NCI-H2029 (cell line): ENCODE results near the gene PRR7.

Experiments used
- DNase-seq: peaks from one replicate; lab custom pipeline; 2025; lab: John Stamatoyannopoulos, UW

The PRR7 gene

GRCh38 chr5:177435847-177436536, 10.6 kb upstream of the PRR7 start:
- DNase-seq, result no peak

- DNase-seq, result no peak
Measured at GRCh38 chr5:177437623-177438022, 9.0 kb upstream of the PRR7 start.

- DNase-seq, result no peak
Measured at GRCh38 chr5:177438468-177438867, 8.1 kb upstream of the PRR7 start.

GRCh38 chr5:177439518-177440053, 7.0 kb upstream of the PRR7 start:
- DNase-seq, result no peak

GRCh38 chr5:177440211-177440989, 6.2 kb upstream of the PRR7 start:
- DNase-seq, result no peak

DNA sequence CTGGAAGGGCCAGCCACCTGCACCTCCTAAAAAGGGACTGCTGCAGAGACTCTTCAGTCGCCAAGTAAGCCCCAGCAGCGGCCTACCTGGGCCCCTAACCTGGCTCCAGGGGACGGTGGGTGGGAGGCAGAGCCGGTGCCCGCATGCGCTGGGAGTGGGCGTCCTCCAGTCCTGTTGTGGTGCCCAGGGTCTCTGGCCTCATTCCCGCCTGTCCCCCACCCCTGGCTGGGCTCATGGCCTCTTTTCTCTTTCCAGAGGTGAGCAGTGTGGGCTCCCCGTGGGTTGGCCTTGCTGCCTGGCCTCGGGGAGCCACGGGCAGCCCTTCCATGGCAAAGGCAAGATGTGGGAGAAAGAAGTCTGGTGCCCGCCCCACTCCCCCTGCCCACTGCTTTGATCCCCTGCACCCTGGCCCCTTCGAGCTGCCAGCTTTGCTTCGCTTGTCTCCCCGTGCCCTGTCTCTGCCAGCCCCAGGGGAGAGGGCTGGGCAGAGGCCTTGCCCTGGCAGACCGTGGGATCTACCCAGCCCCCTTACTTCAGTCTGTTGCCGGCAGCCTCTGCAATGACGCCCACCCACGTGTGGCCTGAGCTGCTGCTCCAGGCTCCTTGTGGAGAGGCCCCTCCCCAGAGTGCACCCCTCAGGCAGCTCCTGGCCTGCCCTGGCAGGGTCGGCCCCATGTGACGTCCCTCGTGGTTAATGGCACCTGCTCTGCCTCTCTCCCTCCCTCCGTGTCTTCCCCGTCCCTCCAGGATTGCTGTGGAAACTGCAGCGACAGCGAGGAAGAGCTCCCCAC, 5.4 kb upstream of the PRR7 start:
- DNase-seq, result no peak

DNA sequence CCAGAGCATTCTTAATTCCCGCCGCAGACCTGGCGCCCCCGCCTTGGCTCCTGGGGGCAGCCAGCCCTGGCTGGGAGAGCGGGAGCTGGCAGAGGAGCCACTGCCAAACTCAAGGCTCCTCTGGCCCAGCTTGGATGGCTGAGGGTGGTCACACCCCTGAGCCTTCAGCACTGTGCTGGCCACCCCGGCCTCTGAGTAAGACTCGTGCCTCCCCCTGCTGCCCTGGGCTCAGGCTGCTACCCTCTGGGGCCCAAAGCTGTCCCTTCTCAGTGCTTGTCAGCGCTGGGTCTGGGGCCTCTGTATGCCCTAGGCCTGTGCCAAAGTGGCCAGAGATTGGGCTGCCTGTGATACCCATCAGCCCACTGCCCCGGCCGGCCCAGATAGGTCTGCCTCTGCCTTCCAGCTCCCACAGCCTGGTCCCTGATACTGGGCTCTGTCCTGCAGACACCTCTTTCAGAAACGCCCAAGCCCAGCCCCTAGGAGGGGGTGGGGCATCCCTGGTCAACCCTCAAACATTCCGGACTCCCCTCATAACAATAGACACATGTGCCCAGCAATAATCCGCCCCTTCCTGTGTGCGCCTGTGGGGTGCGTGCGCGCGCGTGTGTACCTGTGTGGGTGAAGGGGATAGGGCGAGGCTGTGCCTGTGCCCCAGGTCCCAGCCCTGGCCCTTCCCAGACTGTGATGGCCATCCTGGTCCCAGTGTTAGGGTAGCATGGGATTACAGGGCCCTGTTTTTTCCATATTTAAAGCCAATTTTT, 4.4 kb upstream of the PRR7 start:
- no peak for DNase-seq

DNA sequence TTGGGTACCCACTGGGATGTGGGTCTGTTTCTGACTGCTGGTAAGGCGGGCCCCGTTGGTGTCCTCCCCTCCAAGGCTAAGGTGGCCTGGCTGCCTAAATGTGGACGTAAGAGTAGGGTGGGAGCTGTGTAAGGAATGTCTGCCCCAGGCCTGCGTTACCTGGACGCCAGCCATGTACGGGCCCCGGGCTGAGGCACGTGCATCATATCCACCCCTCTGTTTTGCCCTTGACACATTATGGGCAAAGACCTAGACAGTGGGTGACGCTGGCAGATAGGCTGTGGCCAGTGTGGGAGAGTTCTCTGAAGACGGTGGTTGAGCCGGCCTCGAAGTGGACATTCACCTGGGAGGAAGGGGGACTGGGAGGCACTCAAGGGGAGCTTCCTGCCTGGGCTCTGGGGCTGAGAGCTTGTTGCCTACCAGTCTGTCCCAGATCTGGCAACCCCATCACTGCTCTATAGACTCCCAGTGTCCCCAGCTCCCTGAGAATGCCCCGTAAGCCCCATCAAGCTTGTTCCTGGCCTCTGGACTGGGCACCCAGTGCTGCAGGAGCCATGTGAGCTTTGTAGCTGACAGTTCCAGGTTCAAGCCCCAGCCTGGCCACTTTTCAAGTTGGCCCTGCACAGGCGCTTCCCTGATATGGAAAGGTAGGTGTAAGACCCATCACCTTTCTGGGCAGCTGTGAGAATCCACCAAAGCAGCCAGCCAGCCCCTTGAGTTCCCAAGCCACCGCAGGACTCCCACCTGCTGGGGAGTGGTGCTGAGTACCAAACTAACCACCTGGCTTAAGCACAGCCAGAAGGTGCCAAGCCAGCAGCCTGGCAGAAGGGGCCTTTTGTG, 3.2 kb upstream of the PRR7 start:
- no peak for DNase-seq

GRCh38 chr5:177444106-177445051, 2.2 kb upstream of the PRR7 start:
- no peak for DNase-seq

DNA sequence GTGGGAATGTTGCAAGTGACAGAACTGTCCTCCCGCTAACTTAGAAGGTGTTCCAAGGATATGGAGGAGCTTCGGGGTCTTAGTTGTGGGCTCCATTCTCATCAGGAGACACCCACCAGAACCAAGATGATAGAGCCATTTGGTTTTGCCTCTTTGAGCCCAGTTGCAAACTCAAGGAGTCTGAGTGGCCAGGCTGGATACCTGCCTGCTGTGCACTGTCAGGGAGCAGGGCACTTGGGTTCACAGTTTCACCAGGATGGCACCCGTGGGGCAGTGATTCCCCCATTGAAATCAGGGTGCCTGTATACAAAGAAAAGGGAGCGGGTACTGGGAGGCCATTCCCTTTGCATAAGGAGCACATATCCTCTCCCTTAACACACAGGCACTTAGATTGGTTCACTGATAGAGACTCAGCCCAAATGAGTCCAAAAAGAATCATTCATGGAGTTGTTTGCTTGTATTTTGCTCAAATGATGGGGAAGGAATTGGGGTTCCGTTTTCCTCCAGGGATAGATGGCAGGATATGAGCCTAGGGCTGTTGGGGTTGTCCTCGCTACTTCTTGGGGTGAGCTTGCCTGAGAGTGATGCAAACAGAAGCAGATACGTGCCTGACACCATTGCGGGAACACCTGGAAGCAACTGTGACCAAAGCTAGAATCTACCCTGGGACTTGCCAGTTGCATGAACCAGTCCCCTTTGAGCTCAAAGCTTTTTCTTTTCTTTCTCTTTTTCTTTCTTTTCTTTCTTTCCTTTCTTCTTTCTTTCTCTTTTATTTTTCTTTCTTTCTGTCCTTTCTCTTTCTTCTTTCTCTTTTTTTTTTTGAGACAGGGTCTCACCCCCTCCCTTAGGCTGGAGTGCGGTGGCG, 1.3 kb upstream of the PRR7 start:
- no peak for DNase-seq

- DNase-seq, result no peak
Measured at GRCh38 chr5:177445917-177446199, 756 bp upstream of the PRR7 start.

DNA sequence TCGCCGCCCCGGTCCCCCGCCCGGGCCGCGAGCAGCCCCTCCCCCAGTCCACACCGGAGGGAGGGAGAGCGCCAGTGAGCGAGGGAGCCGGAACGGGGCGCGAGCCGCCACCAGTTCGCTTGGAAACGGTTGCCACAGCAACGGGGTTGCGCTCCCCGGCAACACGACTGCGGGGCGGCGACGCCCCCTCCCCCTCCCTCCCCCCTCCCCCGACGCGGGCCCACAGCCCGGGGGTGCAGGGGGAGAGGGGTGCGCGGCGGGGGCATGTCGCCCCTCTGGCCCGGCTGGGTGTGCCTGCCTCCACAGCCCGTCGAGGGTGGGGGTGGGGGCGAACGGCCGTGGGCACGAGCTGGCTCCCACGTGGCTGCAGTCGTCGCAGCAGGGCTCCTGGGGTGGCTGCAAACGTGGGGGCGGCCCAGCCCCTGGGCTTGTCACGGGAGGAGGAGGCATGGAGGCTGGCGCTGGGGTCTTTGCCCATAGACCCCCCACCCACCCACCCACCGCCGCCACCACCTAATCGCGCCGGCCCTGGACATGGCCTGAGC, 524 bp downstream of the PRR7 start:
- DNase-seq, result peak; percentile 52

DNA sequence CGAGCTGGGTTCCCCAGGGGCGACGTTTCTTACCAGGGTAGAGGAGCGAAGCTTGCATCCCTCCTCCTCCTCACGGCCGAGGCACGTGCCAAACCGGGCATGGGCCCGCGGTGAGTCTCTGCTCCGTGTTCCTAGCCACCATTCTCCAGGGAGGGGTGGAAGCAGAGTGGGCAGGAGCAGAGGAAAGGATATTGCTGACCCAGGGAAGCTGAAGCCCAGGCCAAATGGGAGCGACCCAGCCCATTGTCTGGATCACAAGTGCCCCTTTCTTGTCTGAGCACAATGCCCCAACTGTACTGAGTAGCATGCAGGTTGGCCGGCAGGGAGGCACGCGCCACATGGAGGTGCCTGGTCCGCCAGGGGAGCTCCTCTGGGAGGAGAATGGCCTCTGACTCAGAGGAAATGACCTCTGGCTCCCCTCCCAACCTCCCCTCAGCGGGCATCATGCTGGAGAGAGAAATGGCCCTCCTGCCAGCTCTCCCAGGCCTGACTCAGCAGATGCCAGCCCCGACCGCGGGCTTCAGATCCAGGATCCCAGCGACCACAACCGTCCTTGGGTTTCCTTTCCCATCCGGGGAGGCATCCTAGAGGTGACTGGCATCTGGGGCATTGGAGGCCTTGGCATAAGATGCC, 1.1 kb downstream of the PRR7 start:
- peak; percentile 39 for DNase-seq

GRCh38 chr5:177448244-177448950, 1.8 kb downstream of the PRR7 start:
- no peak for DNase-seq

DNA sequence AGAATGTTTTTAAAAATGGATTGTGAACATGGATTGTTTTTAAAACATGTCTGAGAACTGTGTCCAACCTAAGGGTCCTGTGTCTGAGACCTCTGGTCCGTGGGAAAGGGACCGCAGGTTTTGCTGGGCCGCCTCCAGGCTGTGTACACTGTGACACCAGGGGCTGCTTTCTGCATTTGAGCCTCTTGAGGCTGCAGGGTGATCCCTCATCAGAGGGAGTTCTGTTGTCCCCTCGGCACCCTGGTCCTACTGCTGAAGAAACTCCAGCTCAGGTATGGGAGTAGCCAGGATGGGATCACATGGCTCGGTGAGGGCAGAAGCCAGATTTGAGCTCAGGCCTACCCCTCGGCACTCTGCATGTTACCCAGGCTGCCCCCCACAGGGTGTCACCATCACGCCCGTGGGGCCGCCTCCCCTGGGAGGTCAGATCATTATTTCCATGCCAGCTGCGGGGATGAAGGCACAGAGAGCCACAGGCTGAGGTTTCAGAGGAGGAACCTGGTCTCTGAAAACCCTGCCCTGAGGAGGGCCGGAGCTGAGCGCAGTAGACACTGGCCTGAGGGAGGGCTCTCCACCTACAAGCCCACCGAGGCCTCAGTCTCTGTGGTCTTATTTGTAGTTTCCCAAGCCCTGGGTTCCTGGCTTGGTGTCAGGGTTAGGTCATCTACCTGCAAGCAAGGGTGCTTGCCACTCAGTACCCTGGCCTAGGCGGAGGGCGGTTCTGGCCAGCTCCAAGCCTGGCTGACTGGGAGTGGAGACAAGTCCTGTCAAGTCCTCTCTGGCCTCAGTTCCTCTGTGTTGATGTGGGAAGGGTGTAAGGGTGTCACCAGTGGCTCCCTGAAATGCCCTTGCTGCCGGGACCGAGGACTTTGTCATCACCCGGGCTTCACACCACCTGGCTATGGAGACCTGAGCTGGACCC, 2.8 kb downstream of the PRR7 start:
- DNase-seq, result no peak

GRCh38 chr5:177450667-177451424, 4.2 kb downstream of the PRR7 start:
- DNase-seq, result no peak
